ENCODE measurements around the gene GOLGA8S.
"Not testable (repeated sequence)": the region's sequence is repeated elsewhere in the genome, so short reads cannot be mapped to it uniquely, and the experiment has no call there.

GOLGA8S gene

GRCh38 chr15:23380700-23381099 lies 26.2 kb downstream of the GOLGA8S start:
- H3K4me1 Mint-ChIP-seq (ENCODE audit: low read depth in 2 of 2); ATAC-seq (replicated peaks): not testable (repeated sequence)
- peaks cover 7 to 21% of the 10 kb centered on the region in 2 donors for H3K27me3 Mint-ChIP-seq

DNA sequence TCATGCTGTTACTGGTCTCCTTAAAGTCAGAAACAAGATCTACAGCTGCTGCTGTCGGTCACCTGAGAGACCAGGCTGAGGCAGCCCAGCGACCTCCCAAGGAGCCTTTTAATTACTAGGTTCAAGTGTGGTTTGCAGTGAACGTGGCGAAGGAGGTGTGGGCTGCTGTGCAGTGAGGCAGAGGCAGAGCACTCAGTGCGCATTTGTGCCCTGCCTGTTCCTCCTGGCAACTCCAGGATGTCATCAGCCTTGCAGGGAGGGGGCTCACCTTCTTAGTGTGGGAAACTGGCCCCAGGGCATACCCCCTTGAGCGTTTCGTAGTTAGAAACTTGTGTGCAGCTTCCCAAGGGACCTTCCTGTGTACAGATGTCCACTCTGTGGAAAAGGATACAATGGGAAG lies 26.6 kb downstream of the GOLGA8S start:
- not testable (repeated sequence) for H3K27ac Mint-ChIP-seq; ATAC-seq (replicated peaks); H3K36me3 Mint-ChIP-seq (ENCODE audit: insufficient read depth); H3K4me1 Mint-ChIP-seq (ENCODE audit: low read depth in 2 of 2); H3K9me3 Mint-ChIP-seq; DNase-seq; H3K4me3 Mint-ChIP-seq
- H3K27me3 Mint-ChIP-seq, result peaks cover 7 to 26% of the 10 kb centered on the region in 2 donors

More at GRCh38 chr15:23380700-23381099, 26.2 kb downstream of the GOLGA8S start:
- not testable (repeated sequence) for H3K9me3 Mint-ChIP-seq; H3K36me3 Mint-ChIP-seq (ENCODE audit: insufficient read depth); H3K4me3 Mint-ChIP-seq; H3K27ac Mint-ChIP-seq; DNase-seq

- Mint-ChIP-seq H3K9me3 (no peaks in the 10 kb centered on the region), H3K27ac (no peak overlapping the region), H3K27me3 (peaks cover 7 to 35% of the 10 kb centered on the region in 2 donors), H3K4me1 (ENCODE audit: low read depth in 2 of 2) (no peaks in the 10 kb centered on the region), H3K36me3 (ENCODE audit: insufficient read depth) (no peaks in the 10 kb centered on the region), H3K4me3 (no peak overlapping the region)
- ATAC-seq (replicated peaks) (no peak), DNase-seq (no peak)
Measured at GRCh38 chr15:23384371-23384770, 29.8 kb downstream of the GOLGA8S start.

GRCh38 chr15:23385886-23386430 lies 31.4 kb downstream of the GOLGA8S start:
- H3K36me3 Mint-ChIP-seq (ENCODE audit: insufficient read depth), result no peaks in the 10 kb centered on the region
- ATAC-seq (replicated peaks), result no peak
- no peak overlapping the region for H3K27ac Mint-ChIP-seq
- H3K4me1 Mint-ChIP-seq (ENCODE audit: low read depth in 2 of 2), result no peaks in the 10 kb centered on the region
- peaks cover 7 to 35% of the 10 kb centered on the region in 2 donors for H3K27me3 Mint-ChIP-seq
- DNase-seq, result no peak
- no peaks in the 10 kb centered on the region for H3K9me3 Mint-ChIP-seq
- H3K4me3 Mint-ChIP-seq, result no peak overlapping the region

GRCh38 chr15:23387621-23388190 lies 33.2 kb downstream of the GOLGA8S start:
- H3K27ac Mint-ChIP-seq, result no peak overlapping the region

DNA sequence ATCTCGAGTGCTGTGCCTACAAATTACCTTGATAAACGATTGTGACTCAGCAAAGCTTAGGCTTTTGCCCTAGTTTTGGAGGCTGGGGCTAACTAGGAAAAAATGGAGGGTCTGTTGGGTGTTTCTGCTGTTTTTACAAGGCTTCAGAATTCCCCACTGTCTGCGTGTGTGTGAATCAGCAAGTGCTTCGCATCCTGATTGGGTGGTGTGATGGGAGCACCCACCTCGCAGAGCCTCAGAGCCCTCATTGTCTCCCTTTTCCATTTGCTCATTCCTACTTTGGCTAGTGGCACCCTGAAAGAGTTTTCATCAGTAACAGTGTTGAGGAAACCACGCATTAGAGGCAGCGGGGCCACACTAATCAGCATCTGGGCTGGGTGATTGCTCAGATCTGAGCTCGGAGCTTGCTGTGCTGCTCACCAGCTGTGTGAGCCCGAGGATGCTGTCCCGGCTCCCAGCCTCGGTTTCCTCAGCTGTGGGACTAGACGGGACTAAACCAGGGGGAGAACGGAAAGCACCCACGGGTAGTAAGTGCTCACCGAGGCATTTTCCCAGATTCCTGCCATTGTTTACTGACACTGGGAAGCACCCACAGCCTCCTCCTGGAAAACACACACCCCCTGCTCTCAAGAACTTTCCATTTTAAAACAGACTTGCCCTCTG lies 40.6 kb downstream of the GOLGA8S start:
- H3K27ac Mint-ChIP-seq, result no peak overlapping the region
- H3K27me3 Mint-ChIP-seq, result peaks cover 0 to 6% of the 10 kb centered on the region in 2 donors
- DNase-seq (no peak), ATAC-seq (replicated peaks) (no peak)
- no peaks in the 10 kb centered on the region for H3K4me1 Mint-ChIP-seq (ENCODE audit: low read depth in 2 of 2)
- H3K36me3 Mint-ChIP-seq (ENCODE audit: insufficient read depth), result no peaks in the 10 kb centered on the region
- H3K9me3 Mint-ChIP-seq, result no peaks in the 10 kb centered on the region
- H3K4me3 Mint-ChIP-seq, result no peak overlapping the region

More at GRCh38 chr15:23387621-23388190, 33.2 kb downstream of the GOLGA8S start:
- Mint-ChIP-seq H3K27me3 (peaks cover 7 to 35% of the 10 kb centered on the region in 2 donors), H3K36me3 (ENCODE audit: insufficient read depth) (no peaks in the 10 kb centered on the region), H3K4me1 (ENCODE audit: low read depth in 2 of 2) (no peaks in the 10 kb centered on the region), H3K4me3 (no peak overlapping the region), H3K9me3 (no peaks in the 10 kb centered on the region)
- no peak for DNase-seq
- no peak for ATAC-seq (replicated peaks)

GRCh38 chr15:23395832-23396231 lies 41.3 kb downstream of the GOLGA8S start:
- ATAC-seq (replicated peaks), result no peak
- H3K27ac Mint-ChIP-seq, result no peak overlapping the region
- H3K4me1 Mint-ChIP-seq (ENCODE audit: low read depth in 2 of 2), result no peaks in the 10 kb centered on the region

GRCh38 chr15:23397779-23398178 lies 43.2 kb downstream of the GOLGA8S start:
- Mint-ChIP-seq H3K27me3 (peaks cover 0 to 6% of the 10 kb centered on the region in 2 donors), H3K4me1 (ENCODE audit: low read depth in 2 of 2) (no peaks in the 10 kb centered on the region), H3K4me3 (no peak overlapping the region), H3K27ac (no peak overlapping the region), H3K36me3 (ENCODE audit: insufficient read depth) (no peaks in the 10 kb centered on the region), H3K9me3 (no peaks in the 10 kb centered on the region)
- no peak for ATAC-seq (replicated peaks)
- no peak for DNase-seq

More at GRCh38 chr15:23395832-23396231, 41.3 kb downstream of the GOLGA8S start:
- Mint-ChIP-seq H3K27me3 (peaks cover 0 to 6% of the 10 kb centered on the region in 2 donors), H3K4me3 (no peak overlapping the region), H3K36me3 (ENCODE audit: insufficient read depth) (no peaks in the 10 kb centered on the region), H3K9me3 (no peaks in the 10 kb centered on the region)
- DNase-seq, result no peak

- H3K4me3 Mint-ChIP-seq; ATAC-seq (replicated peaks); H3K9me3 Mint-ChIP-seq; H3K27me3 Mint-ChIP-seq; H3K36me3 Mint-ChIP-seq (ENCODE audit: insufficient read depth); H3K4me1 Mint-ChIP-seq (ENCODE audit: low read depth in 2 of 2); DNase-seq; H3K27ac Mint-ChIP-seq: not testable (repeated sequence)
Measured at GRCh38 chr15:23398357-23398756, 43.8 kb downstream of the GOLGA8S start.

- not testable (repeated sequence) for DNase-seq; H3K27ac Mint-ChIP-seq; H3K9me3 Mint-ChIP-seq; H3K27me3 Mint-ChIP-seq; H3K4me1 Mint-ChIP-seq (ENCODE audit: low read depth in 2 of 2); ATAC-seq (replicated peaks); H3K4me3 Mint-ChIP-seq; H3K36me3 Mint-ChIP-seq (ENCODE audit: insufficient read depth)
Measured at GRCh38 chr15:23399207-23399606, 44.7 kb downstream of the GOLGA8S start.

- H3K4me3 Mint-ChIP-seq, result no peak overlapping the region
- no peak for ATAC-seq (replicated peaks)
- no peak overlapping the region for H3K27ac Mint-ChIP-seq
- peaks cover 0 to 6% of the 10 kb centered on the region in 2 donors for H3K27me3 Mint-ChIP-seq
- no peak for DNase-seq
- H3K4me1 Mint-ChIP-seq (ENCODE audit: low read depth in 2 of 2), result no peaks in the 10 kb centered on the region
- H3K9me3 Mint-ChIP-seq, result peaks cover 0 to 5% of the 10 kb centered on the region in 2 donors
- H3K36me3 Mint-ChIP-seq (ENCODE audit: insufficient read depth), result no peaks in the 10 kb centered on the region
Measured at GRCh38 chr15:23401627-23402026, 47.1 kb downstream of the GOLGA8S start.

DNA sequence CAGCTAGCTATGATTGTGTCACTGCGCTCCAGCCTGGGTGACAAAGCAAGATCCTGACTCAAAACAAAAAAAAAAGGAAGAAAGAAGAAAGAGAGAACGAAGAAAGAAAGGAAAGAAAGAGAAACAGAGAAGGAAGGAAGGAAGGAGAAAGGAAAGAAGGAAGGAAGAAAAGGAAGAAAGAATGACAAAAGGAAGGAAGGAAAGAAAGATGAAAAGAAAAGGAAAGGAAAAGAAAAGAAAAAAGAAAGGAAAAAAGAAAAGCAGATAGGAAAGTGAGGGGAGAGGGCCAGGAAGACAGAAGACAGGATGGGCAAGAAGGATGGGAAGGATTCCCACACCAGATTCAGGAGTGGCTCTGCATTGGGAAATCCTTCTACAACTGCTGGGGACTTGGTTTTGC lies 47.6 kb downstream of the GOLGA8S start:
- no peaks in the 10 kb centered on the region for H3K36me3 Mint-ChIP-seq (ENCODE audit: insufficient read depth)
- no peak for DNase-seq
- no peaks in the 10 kb centered on the region for H3K4me1 Mint-ChIP-seq (ENCODE audit: low read depth in 2 of 2)
- peaks cover 0 to 5% of the 10 kb centered on the region in 2 donors for H3K9me3 Mint-ChIP-seq
- peaks cover 0 to 6% of the 10 kb centered on the region in 2 donors for H3K27me3 Mint-ChIP-seq
- H3K27ac Mint-ChIP-seq, result no peak overlapping the region
- no peak overlapping the region for H3K4me3 Mint-ChIP-seq
- ATAC-seq (replicated peaks), result no peak

DNA sequence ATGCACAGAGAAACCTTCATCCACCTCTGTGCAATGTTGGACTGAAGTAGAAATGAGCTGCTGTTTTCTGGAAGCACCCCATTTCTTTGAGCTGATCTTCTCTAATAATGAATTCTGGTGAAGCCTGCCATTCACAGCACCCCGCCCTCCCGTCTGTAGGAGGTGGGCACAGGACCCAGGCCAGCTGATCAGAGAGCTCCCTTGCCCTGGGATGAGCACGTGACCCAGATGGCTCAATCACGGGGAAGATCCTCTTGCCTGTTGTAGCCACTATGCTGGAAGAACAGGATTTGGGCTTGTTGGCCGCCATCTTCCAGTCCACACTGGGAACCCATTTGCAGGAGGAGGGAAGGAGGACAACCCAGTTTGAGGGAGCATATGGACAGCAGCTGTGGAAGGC lies 48.0 kb downstream of the GOLGA8S start:
- Mint-ChIP-seq H3K4me1 (ENCODE audit: low read depth in 2 of 2) (no peaks in the 10 kb centered on the region), H3K4me3 (no peak overlapping the region), H3K27ac (no peak overlapping the region), H3K27me3 (peaks cover 0 to 6% of the 10 kb centered on the region in 2 donors), H3K9me3 (peaks cover 0 to 5% of the 10 kb centered on the region in 2 donors), H3K36me3 (ENCODE audit: insufficient read depth) (no peaks in the 10 kb centered on the region)
- ATAC-seq (replicated peaks) (no peak), DNase-seq (no peak)

- DNase-seq (no peak), ATAC-seq (replicated peaks) (no peak)
- peaks cover 0 to 5% of the 10 kb centered on the region in 2 donors for H3K9me3 Mint-ChIP-seq
- no peaks in the 10 kb centered on the region for H3K36me3 Mint-ChIP-seq (ENCODE audit: insufficient read depth)
- H3K27ac Mint-ChIP-seq, result no peak overlapping the region
- no peak overlapping the region for H3K4me3 Mint-ChIP-seq
- peaks cover 0 to 6% of the 10 kb centered on the region in 2 donors for H3K27me3 Mint-ChIP-seq
- H3K4me1 Mint-ChIP-seq (ENCODE audit: low read depth in 2 of 2), result no peaks in the 10 kb centered on the region
Measured at GRCh38 chr15:23403550-23403949, 49.0 kb downstream of the GOLGA8S start.

Data from effector memory CD8-positive, alpha-beta T cell (primary cell).